Naive thymus-derived CD8-positive, alpha-beta T cell (primary cell): ENCODE results near the gene BPIFB3. TPM values are rescaled to one million over a fixed set of nuclear protein-coding genes. Genes with fewer than 3 reads are reported as not detected.
A peak's percentile ranks its signal among the peaks of the same experiment; 100 is the strongest.
"Not testable (repeated sequence)": the region's sequence is repeated elsewhere in the genome, so short reads cannot be mapped to it uniquely, and the experiment has no call there.

Experiments
- ATAC-seq, 2 donors: fragments of 150-1000 bp; cut with Tn5 transposase in 1 of 2; sonication (Bioruptor Pico), chemical (Tn5 transposase) in 1 of 2; 1 replicate in 1 of 2; 2 replicates in 1 of 2; pipeline ENCODE4 v1.10.0; 2021; ENCODE audit warnings: mild to moderate bottlenecking in 2 of 2, moderate library complexity in 2 of 2
- POLR2A ChIA-PET: fragments of 350-600 bp; sonication (Branson Sonifier 250); formaldehyde crosslinking; loops from one replicate; lab custom pipeline; 2021; ENCODE audit warnings: antibody characterized with exemption; lab: Charles Lee
- DNase-seq, 10 donors: peaks; one replicate each; pipeline versions ENCODE4 v3.0.0 to v3.0.0-alpha.2; 2020 to 2022
- H3K27ac Mint-ChIP-seq, 10 donors: one replicate each; pipeline ENCODE4 v1.8.0; 2020 to 2022; ENCODE audit warnings: mild to moderate bottlenecking in 10 of 10, mixed read lengths in 10 of 10, moderate library complexity in 4 of 10, inconsistent platforms in 1 of 10
- H3K27me3 Mint-ChIP-seq, 5 donors: one replicate each; pipeline ENCODE4 v1.8.0; 2021 to 2022; ENCODE audit warnings: mixed read lengths in 5 of 5
- H3K36me3 Mint-ChIP-seq, 3 donors: one replicate each; pipeline ENCODE4 v1.8.0; 2020 to 2022; ENCODE audit warnings: mixed read lengths in 3 of 3, mild to moderate bottlenecking in 2 of 3, inconsistent platforms in 1 of 3
- H3K4me1 Mint-ChIP-seq, 4 donors: one replicate each; pipeline ENCODE4 v1.8.0; 2021 to 2022; ENCODE audit warnings: mixed read lengths in 4 of 4
- H3K4me3 Mint-ChIP-seq, 10 donors: one replicate each; pipeline ENCODE4 v1.8.0; 2020 to 2022; ENCODE audit warnings: mild to moderate bottlenecking in 10 of 10, mixed read lengths in 10 of 10, moderate library complexity in 6 of 10, inconsistent platforms in 1 of 10
- H3K9me3 Mint-ChIP-seq, 9 donors: one replicate each; pipeline ENCODE4 v1.8.0; 2020 to 2022; ENCODE audit warnings: mixed read lengths in 9 of 9, mild to moderate bottlenecking in 3 of 9, inconsistent platforms in 1 of 9, moderate library complexity in 1 of 9
- polyA plus RNA-seq, 3 donors: library from polyadenylated mRNA; unstranded; fragments of 300-500 nt; fragmentation: Illumina TruSeq; gene quantifications; one replicate each; pipeline ENCODE4 v1.2.3, GENCODE V29; 2021
- total RNA-seq, 8 experiments: library from RNA in 2 of 8; stranded (reverse) in 2 of 8; gene quantifications; one replicate each; pipeline ENCODE4 v1.2.3 and lab custom pipeline; 2021 to 2026

BPIFB3 gene
- total and polyA plus RNA-seq, 5 experiments from 2014 or later: not detected

DNA sequence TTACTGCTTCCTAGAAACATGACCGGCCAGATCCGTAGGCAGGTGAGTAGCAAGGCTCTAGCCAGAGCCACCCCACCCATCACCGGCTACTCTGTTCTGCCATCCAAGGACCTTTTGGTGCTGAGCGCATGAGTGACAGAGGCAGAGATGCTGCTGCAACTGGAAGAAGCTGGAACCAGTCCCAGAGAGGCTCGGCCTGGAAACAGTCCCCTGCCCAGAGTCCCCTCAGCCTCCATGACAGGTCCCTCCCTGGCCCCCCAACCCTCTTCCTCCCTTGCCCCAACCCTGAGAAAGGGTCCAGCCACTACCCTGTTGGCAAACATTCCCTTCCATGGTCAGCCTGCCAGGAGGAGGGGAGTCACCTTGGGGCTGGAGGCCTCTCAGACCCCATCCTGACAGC is 57.6 kb downstream of the BPIFB3 start:
- POLR2A ChIA-PET: no interaction called here
- Mint-ChIP-seq H3K27ac (no peak overlapping the region), H3K4me1 (no peaks in the 10 kb centered on the region), H3K36me3 (no peaks in the 10 kb centered on the region), H3K27me3 (peaks cover 0 to under 1% (median 0%) of the 10 kb centered on the region in 5 donors), H3K4me3 (no peak overlapping the region), H3K9me3 (peaks cover 0 to 5% (median 0%) of the 10 kb centered on the region in 9 donors)
- DNase-seq (no peak), ATAC-seq (no peak)

DNA sequence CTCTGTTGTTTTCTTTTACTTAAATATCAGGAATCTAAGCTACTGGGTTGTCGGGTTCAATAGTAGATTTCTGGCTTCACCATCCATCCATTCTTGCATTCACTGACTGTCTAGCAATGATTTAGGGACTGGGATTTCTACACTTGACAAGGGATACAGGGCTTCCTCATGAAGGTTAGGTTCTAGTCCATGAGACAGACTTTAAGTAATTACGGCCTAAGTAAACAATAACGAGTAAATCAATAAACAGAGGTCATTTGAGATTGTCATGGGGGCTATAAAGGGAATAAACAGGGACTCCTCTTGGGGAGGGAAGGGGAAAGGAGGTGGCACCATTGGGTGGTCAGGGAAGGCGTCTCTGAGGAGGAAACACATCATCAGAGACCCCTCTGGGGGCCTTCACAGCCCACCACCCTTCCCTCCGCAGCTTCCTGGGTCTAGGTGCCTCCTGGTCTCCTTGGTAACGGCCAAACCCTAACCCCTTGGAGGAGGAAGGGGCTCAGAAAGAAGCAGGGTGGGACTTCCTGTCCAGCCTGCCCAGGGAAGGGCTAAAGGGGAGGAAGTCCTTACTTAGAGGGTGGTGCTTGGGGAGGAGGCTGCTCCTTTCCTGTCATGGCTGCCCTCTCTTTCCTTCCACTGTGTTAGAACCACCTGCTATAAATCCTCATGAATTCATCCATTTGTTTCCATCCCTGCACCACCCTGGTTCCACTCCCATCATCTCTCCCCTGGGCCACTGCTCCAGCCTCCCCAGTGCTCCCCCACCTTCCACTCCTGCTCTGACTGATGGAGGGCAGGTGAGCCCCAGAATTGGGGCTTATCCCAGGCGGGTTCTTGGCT is 59.1 kb downstream of the BPIFB3 start:
- no peak overlapping the region for H3K4me3 Mint-ChIP-seq
- POLR2A ChIA-PET: no interaction called here
- DNase-seq: no peak
- peaks cover 0 to 6% (median 0%) of the 10 kb centered on the region in 9 donors for H3K9me3 Mint-ChIP-seq
- no peak overlapping the region for H3K27ac Mint-ChIP-seq
- H3K27me3 Mint-ChIP-seq: peaks cover 0 to 2% (median 0%) of the 10 kb centered on the region in 5 donors
- ATAC-seq: no peak
- no peaks in the 10 kb centered on the region for H3K36me3 Mint-ChIP-seq
- no peaks in the 10 kb centered on the region for H3K4me1 Mint-ChIP-seq

DNA sequence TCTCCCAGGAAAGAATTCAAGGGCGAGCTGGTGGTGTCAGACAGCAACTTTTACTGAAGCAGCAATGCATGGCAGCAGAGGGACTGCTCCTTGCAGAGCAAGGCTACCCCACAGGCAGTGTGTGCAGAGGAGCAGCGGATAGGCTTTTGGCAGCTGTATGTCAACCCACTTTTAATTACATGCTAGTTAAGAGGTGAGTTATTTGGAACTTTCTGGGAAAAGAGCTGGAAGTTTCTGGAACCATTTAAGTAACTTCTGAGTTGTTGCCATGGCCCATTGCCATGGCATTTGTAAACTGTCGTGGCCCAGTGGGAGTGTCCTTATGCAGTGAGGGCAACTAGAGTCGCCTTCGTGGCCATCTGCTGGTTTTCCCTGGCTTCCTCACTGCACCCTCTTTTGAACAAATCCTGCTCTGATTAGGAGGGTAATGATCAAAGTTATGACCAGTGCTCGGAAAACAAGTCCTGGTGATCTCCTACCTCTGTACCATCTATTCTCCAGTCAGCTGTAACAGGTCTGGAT is 59.7 kb downstream of the BPIFB3 start:
- ATAC-seq (no peak), DNase-seq (no peak)
- Mint-ChIP-seq H3K9me3 (peaks cover 0 to 6% (median 0%) of the 10 kb centered on the region in 9 donors), H3K4me3 (no peak overlapping the region), H3K27ac (no peak overlapping the region), H3K27me3 (peaks cover 0 to 2% (median 0%) of the 10 kb centered on the region in 5 donors), H3K4me1 (no peaks in the 10 kb centered on the region), H3K36me3 (no peaks in the 10 kb centered on the region)
- POLR2A ChIA-PET: no interaction called here

DNA sequence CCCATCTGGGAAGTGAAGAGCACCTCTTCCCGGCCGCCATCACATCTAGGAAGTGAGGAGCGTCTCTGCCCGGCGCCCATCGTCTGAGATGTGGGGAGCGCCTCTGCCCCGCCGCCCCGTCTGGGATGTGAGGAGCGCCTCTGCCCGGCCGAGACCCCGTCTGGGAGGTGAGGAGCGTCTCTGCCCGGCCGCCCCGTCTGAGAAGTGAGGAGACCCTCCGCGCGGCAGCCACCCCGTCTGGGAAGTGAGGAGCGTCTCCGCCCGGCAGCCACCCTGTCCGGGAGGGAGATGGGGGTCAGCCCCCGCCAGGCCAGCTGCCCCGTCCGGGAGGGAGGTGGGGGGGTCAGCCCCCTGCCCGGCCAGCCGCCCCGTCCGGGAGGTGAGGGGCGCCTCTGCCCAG is 61.8 kb downstream of the BPIFB3 start:
- POLR2A ChIA-PET, H3K27me3 Mint-ChIP-seq, H3K4me1 Mint-ChIP-seq, H3K4me3 Mint-ChIP-seq, H3K36me3 Mint-ChIP-seq, H3K27ac Mint-ChIP-seq, DNase-seq, ATAC-seq: not testable (repeated sequence)
- peaks cover 0 to 13% (median 2%) of the 10 kb centered on the region in 9 donors for H3K9me3 Mint-ChIP-seq

DNA sequence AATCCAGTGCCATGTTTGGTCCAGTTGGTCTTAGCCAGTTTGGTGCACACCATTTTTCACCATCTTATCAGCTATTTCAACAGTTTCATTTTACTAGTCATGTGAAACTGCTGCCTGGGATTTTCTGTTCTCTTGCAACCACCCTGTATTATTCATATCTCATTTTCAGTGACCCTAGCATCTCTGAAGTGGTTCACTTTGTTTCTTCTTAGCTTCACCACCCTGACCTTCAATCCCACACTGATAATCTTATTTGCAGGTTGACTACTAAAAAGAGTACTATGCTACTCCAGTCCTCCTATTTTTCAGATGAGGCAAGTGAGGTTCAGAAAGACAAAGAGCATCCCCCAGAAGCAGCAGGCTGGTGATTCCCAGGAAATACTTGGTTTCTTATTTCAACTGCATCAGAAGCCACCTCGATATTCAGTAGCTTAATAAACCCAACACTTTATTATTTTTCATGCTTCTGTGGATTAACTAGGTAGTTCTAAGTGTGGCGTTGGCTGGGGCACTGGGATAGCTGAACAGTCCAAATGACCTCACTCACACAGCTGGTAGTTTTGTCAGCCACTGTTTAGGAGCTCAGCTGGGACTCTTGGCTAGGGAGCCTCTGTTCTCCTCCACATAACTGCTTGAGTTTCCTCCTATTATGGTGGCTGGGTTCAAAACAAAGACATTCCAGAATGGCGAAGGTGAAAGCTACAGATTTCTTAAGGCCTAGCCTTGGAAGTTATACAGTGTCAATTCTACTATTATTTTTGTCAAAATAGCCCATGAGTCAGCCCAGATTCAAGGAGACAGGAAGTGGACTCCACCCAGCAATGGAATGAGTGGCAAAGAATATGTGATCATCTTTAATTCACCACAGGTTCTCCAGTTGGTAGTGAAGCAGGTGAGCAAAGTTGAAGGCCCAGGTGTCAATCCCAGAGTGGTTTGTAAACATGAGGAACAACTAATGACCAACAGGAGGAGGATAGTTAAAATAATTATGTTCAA is 66.3 kb downstream of the BPIFB3 start:
- H3K36me3 Mint-ChIP-seq: peaks cover 0 to 14% (median 0%) of the 10 kb centered on the region in 3 donors
- POLR2A ChIA-PET: no interaction called here
- DNase-seq (no peak), ATAC-seq (no peak)
- H3K9me3 Mint-ChIP-seq: peaks cover 0 to 23% (median 2%) of the 10 kb centered on the region in 9 donors
- peaks cover 3 to 4% (median 4%) of the 10 kb centered on the region in 4 donors for H3K4me1 Mint-ChIP-seq
- peak overlapping the region in 1 of 10 donors; percentile 48 for H3K27ac Mint-ChIP-seq
- H3K4me3 Mint-ChIP-seq: no peak overlapping the region
- H3K27me3 Mint-ChIP-seq: peaks cover 0 to 8% (median 3%) of the 10 kb centered on the region in 5 donors

DNA sequence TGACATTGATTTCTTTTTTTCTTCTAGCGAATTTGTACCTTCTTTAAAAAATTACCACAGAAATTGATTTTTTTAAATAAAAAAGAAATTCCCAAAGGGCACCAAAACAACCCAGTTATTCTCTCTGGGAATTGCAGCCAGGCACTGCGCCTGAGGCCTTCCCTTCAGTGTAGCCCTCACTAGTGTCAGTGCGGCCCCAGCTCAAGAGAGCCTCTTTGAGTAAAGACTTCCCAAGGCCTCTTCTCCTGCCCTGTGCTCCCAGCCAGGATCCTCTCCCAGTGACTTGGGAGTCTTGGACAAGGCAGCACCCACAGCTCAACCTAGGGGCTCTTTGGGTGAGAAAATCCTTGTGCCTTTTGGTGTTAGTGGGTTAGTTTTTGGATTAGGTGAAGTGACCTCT is 67.2 kb downstream of the BPIFB3 start:
- Mint-ChIP-seq H3K36me3 (peaks cover 0 to 14% (median 0%) of the 10 kb centered on the region in 3 donors), H3K27me3 (peaks cover 2 to 13% (median 8%) of the 10 kb centered on the region in 5 donors), H3K4me1 (peaks cover 3 to 4% (median 4%) of the 10 kb centered on the region in 4 donors), H3K4me3 (no peak overlapping the region), H3K9me3 (peaks cover 0 to 23% (median 2%) of the 10 kb centered on the region in 9 donors), H3K27ac (no peak overlapping the region)
- DNase-seq: no peak
- POLR2A ChIA-PET: no interaction called here
- ATAC-seq: no peak

DNA sequence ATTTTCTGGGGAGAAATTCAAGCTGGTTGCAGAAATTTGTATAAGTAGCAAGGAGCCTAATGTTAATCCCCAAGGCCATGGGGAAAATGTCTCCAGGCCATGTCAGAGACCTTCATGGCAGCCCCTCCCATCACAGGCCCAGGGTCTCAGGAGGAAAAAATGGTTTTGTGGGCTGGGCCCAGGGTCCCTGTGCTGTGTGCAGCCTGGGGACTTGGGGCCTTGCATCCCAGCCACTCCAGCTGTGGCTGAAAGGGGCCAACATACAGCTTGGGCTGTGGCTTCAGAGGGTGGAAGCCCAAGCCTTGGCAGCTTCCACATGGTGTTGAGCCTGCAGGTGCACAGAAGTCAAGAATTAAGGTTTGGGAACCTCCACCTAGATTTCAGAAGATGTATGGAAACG is 68.6 kb downstream of the BPIFB3 start:
- H3K4me3 Mint-ChIP-seq, DNase-seq, H3K27ac Mint-ChIP-seq, POLR2A ChIA-PET, H3K4me1 Mint-ChIP-seq, ATAC-seq: not testable (repeated sequence)
- Mint-ChIP-seq H3K27me3 (peaks cover 0 to 13% (median 8%) of the 10 kb centered on the region in 5 donors), H3K36me3 (peaks cover 0 to 14% (median 0%) of the 10 kb centered on the region in 3 donors), H3K9me3 (peaks cover 0 to 19% (median 2%) of the 10 kb centered on the region in 9 donors)

Other genes with a start within 250 kb of the BPIFB3 start
- 10 to 100 TPM; 81.3 to 86.3 TPM for gene MAPRE1, start 233.9 kb upstream of the BPIFB3 start, total RNA-seq
- 100 to 1,000 TPM; 100 to 112 (median 108) TPM for gene MAPRE1, start 233.9 kb upstream of the BPIFB3 start, polyA plus RNA-seq
- gene EFCAB8, start 195.0 kb upstream of the BPIFB3 start, total RNA-seq: 1 to 10 TPM; 2.2 to 2.9 TPM
- not detected for gene EFCAB8, start 195.0 kb upstream of the BPIFB3 start, polyA plus RNA-seq
- gene SUN5, start 49.5 kb upstream of the BPIFB3 start, total RNA-seq: not detected
- gene SUN5, start 49.5 kb upstream of the BPIFB3 start, polyA plus RNA-seq: not detected
- not detected for gene BPIFB2, start 46.2 kb upstream of the BPIFB3 start, total RNA-seq
- gene BPIFB2, start 46.2 kb upstream of the BPIFB3 start, polyA plus RNA-seq: not detected
- not detected for gene BPIFB6, start 22.3 kb upstream of the BPIFB3 start, total RNA-seq
- not detected for gene BPIFB6, start 22.3 kb upstream of the BPIFB3 start, polyA plus RNA-seq
- gene BPIFB4, start 25.7 kb downstream of the BPIFB3 start, total RNA-seq: not detected
- not detected for gene BPIFB4, start 25.7 kb downstream of the BPIFB3 start, polyA plus RNA-seq
- gene BPIFA2, start 114.3 kb downstream of the BPIFB3 start, total RNA-seq: not detected
- not detected for gene BPIFA2, start 114.3 kb downstream of the BPIFB3 start, polyA plus RNA-seq
- gene BPIFA3, start 163.4 kb downstream of the BPIFB3 start, total RNA-seq: not detected
- not detected for gene BPIFA3, start 163.4 kb downstream of the BPIFB3 start, polyA plus RNA-seq
- gene BPIFA1, start 182.1 kb downstream of the BPIFB3 start, total RNA-seq: not detected
- gene BPIFA1, start 182.1 kb downstream of the BPIFB3 start, polyA plus RNA-seq: not detected
- not detected for gene BPIFB1, start 229.3 kb downstream of the BPIFB3 start, total RNA-seq
- gene BPIFB1, start 229.3 kb downstream of the BPIFB3 start, polyA plus RNA-seq: not detected